Peyer's patch (tissue), 4 donors: ENCODE data around the gene PPM1A. TPM values are rescaled to one million over a fixed set of nuclear protein-coding genes. Genes with fewer than 3 reads are reported as not detected.
A peak's percentile ranks its signal among the peaks of the same experiment; 100 is the strongest.

Experiments
- DNase-seq, 3 donors: peaks; one replicate each; pipeline ENCODE4 v3.0.0-alpha.2; 2017 to 2019
- H3K27ac ChIP-seq, 4 donors: fragments of 200-600 bp; sonication (generic); one replicate each; pipeline ENCODE4 v1.5.1; 2016 to 2019
- H3K27me3 ChIP-seq, 2 donors: fragments of 200-600 bp; sonication (generic); one replicate each; pipeline ENCODE4 v1.5.1; 2019
- H3K36me3 ChIP-seq, 3 donors: fragments of 200-600 bp; sonication (generic); one replicate each; pipeline ENCODE4 v1.5.1; 2016 to 2019
- H3K4me1 ChIP-seq, 4 donors: fragments of 200-600 bp; sonication (generic); one replicate each; pipeline ENCODE4 v1.5.1; 2016 to 2019
- H3K4me3 ChIP-seq, 4 donors: fragments of 200-600 bp; sonication (generic); 1 replicate in 3 of 4; 2 replicates in 1 of 4; pipeline ENCODE4 v1.5.1; 2016 to 2019; ENCODE audit warnings: mild to moderate bottlenecking in 1 of 4
- H3K9me3 ChIP-seq, 4 donors: fragments of 200-600 bp; sonication (generic); one replicate each; pipeline ENCODE4 v1.5.1; 2016 to 2019; ENCODE audit warnings: mild to moderate bottlenecking in 1 of 4
- CTCF ChIP-seq, 6 experiments: fragments of 450-650 bp in 4 of 6; fragments of 200-600 bp in 2 of 6; sonication (generic) in 1 of 6; IDR thresholded peaks; one replicate each; pipeline ENCODE4 v1.5.1; 2017 to 2019; ENCODE audit warnings: antibody characterized with exemption in 6 of 6, mild to moderate bottlenecking in 3 of 6, moderate library complexity in 1 of 6
- POLR2A ChIP-seq, 2 donors: fragments of 450-650 bp; IDR thresholded peaks; one replicate each; pipeline ENCODE4 v1.5.1; 2017; ENCODE audit warnings: antibody characterized with exemption in 2 of 2, mild to moderate bottlenecking in 2 of 2, moderate library complexity in 2 of 2
- total RNA-seq, 4 donors: library from RNA; depleted of rRNA; stranded (reverse); fragments of >200 nt; gene quantifications; one replicate each; pipeline ENCODE4 v1.1.0, GENCODE V29; 2016

Gene PPM1A
- total RNA-seq, 4 donors from 2014 or later = 55.3 to 134 (median 84.4) TPM

DNA sequence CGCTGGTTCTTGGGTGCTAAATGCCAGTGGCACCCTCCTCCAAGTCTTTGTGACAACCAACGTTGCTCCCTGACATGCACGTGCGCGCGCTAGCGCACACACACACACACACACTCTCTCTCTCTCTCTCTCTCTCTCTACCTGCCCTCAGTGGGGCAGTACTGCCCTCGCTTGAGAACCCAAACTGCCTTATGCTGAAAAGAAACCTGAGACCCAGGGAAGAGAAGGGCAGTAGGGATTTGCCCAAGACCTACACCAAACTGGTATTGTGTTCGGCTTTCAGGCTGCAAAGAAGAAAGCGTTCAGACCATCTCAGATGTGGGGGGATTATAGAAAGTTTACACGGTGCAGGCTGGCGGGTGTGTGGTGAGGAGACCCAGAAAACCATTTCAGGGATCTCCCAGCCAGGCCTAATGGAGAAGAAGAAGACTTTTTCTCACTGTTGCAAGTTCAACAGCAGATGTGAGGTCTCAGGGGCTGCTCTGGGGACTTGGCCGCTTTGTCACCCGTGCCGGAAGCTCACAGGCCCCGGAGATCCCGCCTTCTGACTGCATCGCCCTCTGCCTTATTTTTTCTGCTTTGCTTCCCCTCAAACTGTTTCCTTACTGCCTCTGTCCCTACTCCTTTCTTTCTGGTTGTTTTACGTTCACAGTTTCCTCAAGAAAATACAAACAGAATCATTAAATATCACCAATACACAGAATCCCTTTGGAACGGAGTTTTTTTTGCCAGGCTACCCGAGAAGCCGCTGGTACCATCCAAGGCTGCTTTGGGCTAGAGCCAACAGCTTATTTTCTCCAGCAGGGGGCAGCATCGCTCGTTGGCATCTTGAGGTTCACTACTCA, 82.4 kb downstream of the PPM1A start:
- peak; percentile 66 to 88 (median 73) for DNase-seq
- Histone ChIP-seq H3K36me3 (no peaks in the 10 kb centered on the region), H3K9me3 (peaks cover 0 to 1% (median 0%) of the 10 kb centered on the region in 4 donors), H3K27ac (peak overlapping the region in 3 of 4 donors; percentile 21 to 78 (median 49)), H3K27me3 (no peaks in the 10 kb centered on the region), H3K4me3 (peak overlapping the region; percentile 39 to 52 (median 50)), H3K4me1 (peaks cover 0 to 9% (median 0%) of the 10 kb centered on the region in 4 donors)
- TF ChIP-seq POLR2A (IDR thresholded peaks at IDR 0.05) (no peak), CTCF (IDR thresholded peaks at IDR 0.05) (peak; percentile 56 to 89 (median 68))

- H3K36me3 ChIP-seq = no peaks in the 10 kb centered on the region
- H3K27me3 ChIP-seq = no peaks in the 10 kb centered on the region
- H3K27ac ChIP-seq = peak overlapping the region in 1 of 4 donors; percentile 21
- peak overlapping the region; percentile 39 to 52 (median 50) for H3K4me3 ChIP-seq
- peaks cover 0 to 9% (median 0%) of the 10 kb centered on the region in 4 donors for H3K4me1 ChIP-seq
- no peak for TF ChIP-seq POLR2A (IDR thresholded peaks at IDR 0.05)
- TF ChIP-seq CTCF (IDR thresholded peaks at IDR 0.05) = no peak
- DNase-seq = no peak
- H3K9me3 ChIP-seq = peaks cover 0 to 3% (median 0%) of the 10 kb centered on the region in 4 donors
Observed at GRCh38 chr14:60332046-60332399, 83.0 kb downstream of the PPM1A start.

DNA sequence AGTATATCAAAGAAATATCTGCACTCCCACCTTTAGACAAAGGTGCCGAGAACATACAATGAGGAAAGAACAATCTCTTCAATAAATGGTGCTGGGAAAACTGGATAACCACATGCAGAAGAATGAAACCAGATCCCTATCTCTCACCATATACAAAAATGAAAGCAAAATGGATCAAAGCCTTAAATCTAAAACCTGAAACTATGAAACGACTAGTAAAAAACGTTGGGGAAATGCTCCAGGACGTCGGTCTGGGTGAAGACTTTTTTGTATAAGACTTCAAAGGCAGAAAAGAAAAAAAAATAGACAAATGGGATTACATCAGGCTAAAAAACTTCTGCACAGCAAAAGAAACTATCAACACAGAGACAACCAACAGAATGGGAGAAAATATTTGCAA, 83.8 kb downstream of the PPM1A start:
- Histone ChIP-seq H3K27ac (no peak overlapping the region), H3K4me3 (no peak overlapping the region), H3K36me3 (no peaks in the 10 kb centered on the region), H3K9me3 (peaks cover 0 to 3% (median 0%) of the 10 kb centered on the region in 4 donors), H3K4me1 (peaks cover 0 to 3% (median 0%) of the 10 kb centered on the region in 4 donors), H3K27me3 (no peaks in the 10 kb centered on the region)
- TF ChIP-seq CTCF (IDR thresholded peaks at IDR 0.05) (no peak), POLR2A (IDR thresholded peaks at IDR 0.05) (no peak)
- DNase-seq = no peak

- no peak for TF ChIP-seq CTCF (IDR thresholded peaks at IDR 0.05)
- TF ChIP-seq POLR2A (IDR thresholded peaks at IDR 0.05) = no peak
- H3K27ac ChIP-seq = no peak overlapping the region
- H3K27me3 ChIP-seq = no peaks in the 10 kb centered on the region
- no peaks in the 10 kb centered on the region for H3K4me1 ChIP-seq
- no peaks in the 10 kb centered on the region for H3K36me3 ChIP-seq
- peaks cover 0 to 3% (median 0%) of the 10 kb centered on the region in 4 donors for H3K9me3 ChIP-seq
- no peak for DNase-seq
- no peak overlapping the region for H3K4me3 ChIP-seq
Observed at GRCh38 chr14:60339571-60339970, 90.5 kb downstream of the PPM1A start.

DNA sequence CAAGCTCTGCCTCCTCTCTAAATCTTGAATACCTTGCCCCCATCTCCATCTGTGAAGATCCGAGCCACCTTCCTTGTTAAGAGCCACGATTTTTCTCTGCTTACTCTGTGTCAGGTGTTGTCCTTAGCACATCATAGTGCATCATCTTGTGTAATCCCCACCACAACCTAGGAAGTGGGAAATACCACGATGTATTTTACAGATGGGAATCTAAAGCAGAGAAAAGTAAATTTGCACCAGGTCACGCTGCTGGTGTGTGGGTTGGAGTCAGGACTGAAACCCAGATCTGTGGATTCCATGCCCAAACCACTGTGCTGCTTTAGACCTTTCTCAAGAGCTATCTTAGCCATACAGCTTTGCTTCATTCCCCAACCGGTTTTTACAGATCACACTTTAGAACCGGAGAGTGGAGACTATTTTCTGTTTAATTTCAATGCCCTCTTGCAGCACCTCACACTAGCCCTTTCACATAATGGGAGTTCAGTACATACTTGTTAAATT, 94.6 kb downstream of the PPM1A start:
- Histone ChIP-seq H3K4me1 (no peaks in the 10 kb centered on the region), H3K27ac (no peak overlapping the region), H3K4me3 (no peak overlapping the region), H3K27me3 (no peaks in the 10 kb centered on the region), H3K9me3 (no peaks in the 10 kb centered on the region), H3K36me3 (no peaks in the 10 kb centered on the region)
- no peak for DNase-seq
- TF ChIP-seq CTCF (IDR thresholded peaks at IDR 0.05) (no peak), POLR2A (IDR thresholded peaks at IDR 0.05) (no peak)
